Stimulated activated CD4-positive, alpha-beta T cell treated with anti-CD3 and anti-CD28 coated beads, Interleukin-1b, Interleukin-23, amount 100 ng/mL, for 24 hours (primary cell): ENCODE data around the gene FHL3.
A peak's percentile ranks its signal among the peaks of the same experiment; 100 is the strongest.

Experiments used
- DNase-seq, 4 experiments: peaks; one replicate each; pipeline ENCODE4 v3.0.0-alpha.2; 2020; ENCODE audit warnings: low read depth in 4 of 4, low spot score in 1 of 4

Gene FHL3, protein sequence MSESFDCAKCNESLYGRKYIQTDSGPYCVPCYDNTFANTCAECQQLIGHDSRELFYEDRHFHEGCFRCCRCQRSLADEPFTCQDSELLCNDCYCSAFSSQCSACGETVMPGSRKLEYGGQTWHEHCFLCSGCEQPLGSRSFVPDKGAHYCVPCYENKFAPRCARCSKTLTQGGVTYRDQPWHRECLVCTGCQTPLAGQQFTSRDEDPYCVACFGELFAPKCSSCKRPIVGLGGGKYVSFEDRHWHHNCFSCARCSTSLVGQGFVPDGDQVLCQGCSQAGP

DNA sequence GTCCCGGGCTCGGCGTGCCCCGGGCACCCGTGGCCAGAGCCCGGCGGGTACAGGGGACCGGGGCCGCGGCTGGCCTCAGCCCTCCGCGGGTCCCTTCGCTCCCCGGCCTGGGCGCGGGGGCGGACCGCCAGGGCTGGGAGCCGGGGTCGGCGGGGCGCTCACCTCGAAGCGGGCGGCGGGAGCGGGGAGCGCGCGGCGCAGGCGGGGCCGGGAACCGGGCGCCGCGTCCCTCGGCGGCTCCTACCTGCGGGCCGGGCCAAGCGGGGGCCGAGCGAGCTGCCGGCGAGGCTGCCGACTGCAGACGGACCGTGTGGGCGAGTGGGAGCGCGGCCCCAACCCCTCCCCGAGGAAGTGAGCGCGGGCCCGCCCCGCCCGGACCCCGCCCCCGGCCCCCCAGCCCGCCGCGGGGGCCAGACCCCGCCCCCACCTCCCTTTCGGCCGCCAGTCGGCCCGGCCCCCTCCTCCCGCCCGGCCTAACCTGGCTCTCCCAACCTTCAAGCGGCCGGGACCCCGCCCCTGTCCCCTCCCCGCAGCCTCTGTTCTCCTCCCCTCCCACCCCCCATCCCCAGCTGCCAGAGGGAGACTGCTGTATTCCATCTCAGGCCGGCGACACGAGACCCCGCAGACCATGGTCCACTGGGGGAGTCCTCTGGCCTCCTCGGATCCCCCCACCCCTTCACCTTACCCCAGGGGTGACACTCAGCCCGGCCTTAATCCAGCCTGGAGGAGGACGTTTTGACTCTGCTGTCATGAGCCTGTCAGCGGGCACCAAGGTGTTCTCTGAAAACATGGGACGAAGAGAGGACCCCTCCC lies at the start of gene FHL3:
Gene FHL3 (minus strand): TSS at position 320 of the 813 bp plus-strand sequence. CDS start 6,102 bp downstream, outside the sequence.
- DNase-seq: peak in 1 of 4 experiments; percentile 52

DNA sequence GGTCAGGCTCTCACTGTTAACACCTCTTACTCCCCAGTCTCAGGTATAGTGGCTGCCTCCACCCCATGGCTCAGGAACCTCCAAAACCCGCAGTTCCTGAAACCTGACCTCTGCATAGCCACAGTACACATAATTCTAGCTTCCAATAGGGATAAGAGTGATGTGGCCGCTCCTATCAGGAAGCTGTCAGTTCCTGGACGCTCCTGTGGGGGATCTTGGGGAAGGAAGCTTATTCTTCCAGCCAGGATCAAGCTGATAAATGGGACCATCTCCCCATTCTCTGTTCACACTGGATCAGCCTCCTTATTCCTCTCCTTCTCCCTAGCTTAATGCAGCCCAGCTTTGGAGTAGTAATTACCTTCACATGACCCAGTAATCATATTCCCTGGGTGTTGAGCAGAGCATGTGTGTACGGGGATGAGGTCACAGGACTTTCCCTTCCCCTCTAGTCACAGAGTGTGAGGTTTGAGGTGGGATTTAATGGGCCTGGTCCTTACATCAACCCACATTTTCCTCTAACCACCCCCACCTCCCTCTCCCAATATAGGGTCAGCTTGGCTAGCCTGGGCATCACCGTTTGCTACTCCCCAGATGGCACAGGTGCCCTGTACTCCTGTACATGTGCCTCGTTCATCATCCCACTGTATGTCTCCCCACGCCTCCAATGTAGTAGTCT lies 48.2 kb upstream of the FHL3 start:
- DNase-seq: no peak

DNA sequence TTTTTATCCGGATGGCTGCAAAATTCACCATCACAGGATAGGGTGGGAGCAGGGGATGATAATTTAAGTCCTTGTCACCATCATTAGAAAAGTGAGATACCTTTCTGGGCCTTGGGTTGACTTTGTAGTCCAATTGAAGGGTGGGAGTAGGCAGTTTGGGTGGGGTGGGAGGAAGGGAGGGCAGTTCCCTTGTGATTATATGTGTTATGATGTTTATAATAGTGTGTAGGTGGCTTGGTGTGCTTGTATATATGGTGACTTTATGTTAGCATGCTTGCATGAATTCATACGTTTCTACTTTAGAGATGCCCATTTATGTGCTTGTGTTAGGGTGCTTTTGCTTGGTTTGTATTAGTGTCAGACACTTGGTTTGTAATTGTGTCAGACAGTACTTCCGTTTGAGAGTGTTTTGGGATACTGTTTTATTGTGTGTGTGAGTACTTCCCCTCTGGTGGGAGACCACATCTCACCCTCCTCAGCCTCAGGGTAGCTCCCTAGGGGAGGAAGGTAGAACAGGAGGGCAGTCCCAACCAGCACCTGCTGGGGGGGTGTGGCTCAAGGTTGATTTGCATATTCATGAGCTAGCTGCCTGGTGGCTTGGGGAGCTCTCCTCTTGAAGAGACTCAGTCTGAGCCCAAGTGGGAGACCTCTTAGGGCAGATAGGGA lies 47.6 kb upstream of the FHL3 start:
- DNase-seq: no peak

DNA sequence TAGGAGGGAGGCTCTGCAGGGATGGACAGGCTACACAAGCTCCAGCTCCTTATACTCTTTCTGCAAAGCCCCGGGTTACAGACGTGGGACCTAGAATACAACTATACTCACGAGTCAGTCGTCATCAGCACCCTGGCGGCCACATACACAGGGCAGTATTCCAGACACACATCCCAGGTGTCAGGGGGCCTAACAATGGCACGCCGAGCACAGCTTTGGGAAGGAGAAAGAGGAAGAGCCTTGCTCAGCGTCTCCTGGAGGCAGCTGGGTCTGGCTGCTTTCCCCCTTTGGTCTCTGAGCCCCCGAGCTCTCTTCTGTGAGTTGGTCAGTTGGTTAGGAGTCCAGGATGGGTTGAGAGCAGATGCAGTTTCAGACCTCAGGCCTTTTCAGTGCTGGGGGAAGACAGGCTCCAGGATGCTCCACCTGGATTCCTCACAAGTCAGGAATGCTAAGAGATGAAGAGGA lies 45.8 kb upstream of the FHL3 start:
- DNase-seq: no peak

DNA sequence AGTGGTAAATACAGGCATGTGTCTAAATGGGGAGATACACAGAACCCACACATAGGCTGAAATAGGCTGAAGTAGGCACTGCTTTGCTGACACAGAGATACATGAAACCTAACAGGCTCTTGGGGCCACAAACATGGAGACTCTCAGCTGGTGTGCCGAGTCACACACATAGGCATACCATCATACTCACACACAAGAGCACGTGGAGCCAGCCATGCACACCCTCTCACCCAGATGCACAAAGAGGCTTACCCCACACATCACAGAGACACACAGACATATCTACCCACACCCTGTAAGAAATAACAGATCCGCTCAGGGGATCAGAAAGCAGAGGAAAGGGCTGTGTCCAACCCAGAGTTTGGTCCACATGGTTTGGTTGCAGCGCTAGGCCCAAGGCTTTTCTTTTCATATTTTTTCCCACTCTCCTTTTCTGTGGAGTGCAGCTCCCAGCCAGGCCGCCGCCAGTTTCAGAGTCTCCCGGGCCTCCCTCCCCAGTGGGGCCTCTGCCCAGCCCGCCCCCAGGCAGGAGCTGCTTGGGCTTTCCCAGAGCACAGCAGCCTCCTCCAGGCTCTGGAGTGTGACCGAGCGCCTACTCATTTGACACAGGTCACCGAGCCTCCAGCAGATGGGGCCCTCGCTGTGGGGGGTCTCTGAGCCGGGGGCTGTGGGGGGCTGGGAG lies 45.2 kb upstream of the FHL3 start:
- no peak for DNase-seq

DNA sequence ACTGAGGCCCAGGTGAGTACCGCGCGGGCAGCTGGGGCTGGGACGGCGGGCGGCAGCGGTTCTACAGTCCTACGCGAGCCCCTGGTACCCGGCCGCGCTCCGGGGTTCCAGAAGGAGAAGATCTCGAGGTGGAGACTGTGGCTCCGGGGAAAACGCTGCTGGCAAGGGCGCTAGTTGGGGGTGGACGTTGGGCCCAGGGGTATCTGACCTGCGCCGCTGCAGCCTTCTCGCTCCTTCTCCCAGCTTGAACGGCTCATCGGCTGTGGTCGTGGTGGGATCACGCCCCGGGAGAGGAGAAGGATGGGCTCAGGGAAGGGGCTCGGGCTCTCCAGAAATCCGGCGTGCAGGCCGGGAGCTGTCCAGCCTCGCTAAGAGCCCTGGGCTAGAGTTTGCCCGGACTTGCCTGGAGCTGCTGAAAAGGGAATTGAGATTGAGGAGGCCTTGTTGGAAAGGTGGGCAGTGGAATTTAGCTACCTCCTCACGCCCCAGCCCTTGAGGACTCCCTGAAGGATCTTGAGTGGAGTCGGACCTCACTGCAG lies 42.4 kb upstream of the FHL3 start:
- no peak for DNase-seq

DNA sequence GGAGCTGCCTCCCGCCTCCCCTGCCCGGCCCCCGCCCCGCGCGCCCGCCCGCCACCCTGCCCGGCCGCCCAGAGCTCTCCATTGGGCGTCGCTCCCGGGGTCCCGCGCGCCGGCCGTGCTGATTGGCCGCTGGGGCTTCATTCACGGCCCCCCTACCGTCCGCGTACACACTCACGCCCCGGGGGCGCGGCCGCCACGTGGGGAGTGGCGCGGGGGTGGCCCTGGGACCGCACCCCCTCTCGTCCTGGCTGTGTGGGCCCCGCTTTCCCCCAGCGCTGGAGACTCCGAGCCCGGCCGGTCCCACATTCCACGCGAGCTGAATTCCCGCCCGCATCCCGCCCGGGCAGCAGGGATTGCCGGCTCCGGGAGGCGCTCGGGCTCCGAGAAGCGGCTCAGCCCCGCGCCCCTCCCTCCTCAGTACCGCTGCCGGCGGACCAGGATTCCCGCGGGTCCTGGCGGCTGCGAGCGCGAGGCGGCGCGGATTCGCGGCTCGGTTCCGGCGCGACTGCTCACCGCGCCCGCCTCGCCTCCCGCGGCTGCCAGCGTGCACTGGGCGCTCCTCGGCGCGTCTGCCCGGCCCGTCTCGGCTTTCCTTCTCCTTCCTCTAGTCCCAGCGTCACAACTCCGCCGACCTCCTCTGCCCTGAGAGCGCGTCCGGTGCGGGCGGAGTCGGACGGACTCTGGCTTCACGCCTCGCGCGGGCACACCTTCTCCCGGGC lies 41.7 kb upstream of the FHL3 start:
- DNase-seq: peak; percentile 42 to 79 (median 69)

DNA sequence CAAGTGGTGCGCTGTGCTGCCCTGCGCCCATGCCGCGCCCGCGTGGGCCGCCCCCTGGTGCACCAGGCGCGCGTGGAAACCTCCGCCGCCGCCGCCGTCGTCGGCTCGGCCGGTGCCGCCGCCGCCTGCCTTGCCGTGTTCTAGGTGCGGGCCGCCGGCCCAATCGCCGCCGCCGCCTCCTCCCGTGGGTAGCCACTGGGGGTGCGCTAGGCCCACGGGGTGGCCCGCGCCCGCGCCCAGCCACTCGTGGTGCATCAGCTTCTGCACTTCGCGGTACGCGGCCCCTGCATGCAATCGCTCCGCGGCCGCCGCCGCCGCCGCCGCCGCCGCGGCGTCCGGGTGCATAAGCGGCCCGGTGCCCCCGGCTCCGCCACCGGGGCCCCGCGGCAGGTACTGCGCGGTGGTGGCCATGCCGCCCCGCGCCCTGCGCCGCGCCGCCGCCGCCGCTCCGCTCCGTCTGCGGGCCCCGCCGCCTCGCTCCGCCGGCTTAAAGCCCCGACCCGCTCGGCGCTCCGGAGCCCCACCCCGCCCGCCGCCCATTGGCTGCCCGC lies 41.1 kb upstream of the FHL3 start, which contains the start of gene POU3F1:
Gene POU3F1 (minus strand): TSS at position 461 of the 551 bp plus-strand sequence. CDS start 50 bp downstream, at position 411.
- DNase-seq: no peak

DNA sequence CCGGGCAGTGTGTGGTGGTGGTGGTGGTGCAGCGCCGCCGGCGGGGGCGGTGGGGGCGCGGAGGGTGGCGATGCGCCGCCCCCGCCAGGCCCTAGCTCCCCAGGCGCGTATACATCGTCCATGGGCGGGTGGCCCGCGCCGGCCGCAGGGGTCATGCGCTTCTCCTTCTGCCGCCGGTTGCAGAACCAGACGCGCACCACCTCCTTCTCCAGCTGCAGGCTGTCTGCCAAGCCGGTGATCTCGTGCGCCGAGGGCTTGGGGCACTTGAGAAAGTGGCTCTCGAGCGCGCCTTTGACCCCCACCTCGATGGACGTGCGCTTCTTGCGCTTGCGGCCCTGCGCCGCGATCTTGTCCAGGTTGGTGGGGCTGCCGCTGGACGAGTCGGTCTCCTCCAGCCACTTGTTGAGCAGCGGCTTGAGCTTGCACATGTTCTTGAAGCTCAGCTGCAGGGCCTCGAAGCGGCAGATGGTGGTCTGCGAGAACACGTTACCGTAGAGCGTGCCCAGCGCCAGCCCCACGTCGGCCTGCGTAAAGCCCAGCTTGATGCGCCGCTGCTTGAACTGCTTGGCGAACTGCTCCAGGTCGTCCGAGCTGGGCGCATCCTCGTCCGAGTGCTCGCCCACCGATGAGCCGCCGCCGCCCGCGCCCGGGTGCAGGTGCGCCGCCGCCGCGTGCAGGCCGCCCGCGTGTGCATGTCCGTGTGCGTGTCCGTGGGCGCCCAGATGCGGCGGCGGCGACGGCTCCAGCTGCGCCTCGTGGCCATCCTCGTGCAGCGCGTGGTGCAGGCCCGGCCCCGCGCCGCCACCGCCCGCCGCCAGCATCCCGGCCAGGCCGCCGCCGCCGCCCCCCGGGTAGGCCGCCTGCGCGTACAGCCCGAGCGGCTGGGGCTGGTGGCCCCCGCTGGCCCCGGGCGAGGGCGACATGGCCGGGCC lies 40.4 kb upstream of the FHL3 start:
- no peak for DNase-seq

DNA sequence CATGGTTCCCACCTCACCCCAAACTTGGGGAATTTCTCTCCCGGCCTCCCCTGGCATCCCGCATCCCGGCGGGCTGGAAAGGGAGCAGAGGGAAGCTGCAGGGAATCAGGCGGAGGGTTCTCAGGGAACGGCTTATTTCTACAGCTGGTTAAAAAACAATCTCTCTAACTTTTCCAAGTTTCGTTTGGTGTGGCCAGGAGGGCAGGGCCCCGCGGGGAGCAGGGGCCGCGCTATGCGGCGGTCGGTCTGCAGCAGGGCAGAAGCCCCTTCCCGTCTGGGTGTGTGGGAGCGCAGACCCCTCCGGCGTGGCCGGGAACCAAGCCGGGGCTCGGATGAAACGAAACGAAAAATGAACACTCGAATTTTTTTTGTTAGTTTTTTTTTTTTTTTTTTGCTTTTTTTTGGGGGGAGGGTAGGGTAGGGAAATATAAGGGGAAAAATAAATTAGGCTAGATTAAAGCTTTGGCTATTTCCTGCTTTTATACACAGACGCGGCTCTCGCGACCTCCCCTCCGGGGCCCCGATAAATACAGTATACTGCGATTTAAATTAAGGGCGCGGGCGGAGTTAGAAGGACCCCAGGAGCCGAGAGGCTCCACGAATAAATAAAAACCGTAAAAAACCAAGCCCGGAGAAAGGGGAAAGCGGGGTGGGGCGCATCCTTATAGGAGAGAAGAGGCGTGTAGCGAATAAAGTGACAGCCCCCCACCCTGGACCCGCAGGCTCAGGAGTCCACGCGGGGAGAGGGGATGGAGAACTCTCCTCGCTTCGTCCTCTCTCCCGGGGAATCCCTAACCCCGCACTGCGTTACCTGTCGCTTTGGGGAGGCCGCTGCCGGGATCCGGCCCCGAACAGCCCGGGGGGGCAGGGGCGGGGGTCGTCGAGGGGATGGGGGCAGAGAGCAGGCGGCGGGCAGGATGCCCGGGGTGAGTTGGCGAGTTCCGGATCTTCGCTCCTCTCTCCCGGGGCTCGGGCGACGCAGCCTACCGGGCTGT lies 39.2 kb upstream of the FHL3 start:
- DNase-seq: no peak

DNA sequence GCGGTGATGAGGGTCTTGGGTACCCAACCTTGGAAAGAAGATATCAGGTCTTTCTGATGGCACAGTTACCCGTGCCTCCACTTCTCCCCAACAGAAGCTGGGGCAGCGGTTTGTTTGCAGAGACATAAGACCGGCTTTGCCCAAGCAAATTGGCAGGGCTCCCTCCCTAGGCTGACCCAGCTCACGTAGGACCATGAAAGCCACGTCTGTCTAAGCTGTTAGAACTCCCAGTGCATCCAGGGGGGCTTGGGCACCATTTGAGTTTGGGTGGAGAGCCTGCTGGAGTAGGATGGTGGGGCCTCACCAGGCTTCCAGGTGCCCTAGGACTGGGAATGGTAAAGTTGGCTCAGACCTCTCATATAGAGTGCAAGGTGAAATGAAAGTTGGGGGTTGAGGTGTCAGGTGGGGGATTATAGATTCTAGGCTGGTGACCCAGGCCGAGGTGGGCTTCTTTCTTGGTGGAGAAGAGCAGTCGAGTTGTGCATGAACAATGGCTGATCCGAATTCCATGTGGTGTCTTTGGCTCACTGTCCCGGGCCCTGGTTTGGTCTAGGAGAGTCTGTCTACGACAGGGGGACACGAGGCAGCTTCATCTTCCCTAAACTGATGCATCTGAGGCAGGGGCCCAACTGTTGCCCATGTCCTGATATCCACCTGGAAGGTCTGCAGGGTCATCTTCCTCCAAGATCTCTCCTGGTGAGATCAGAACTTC lies 37.9 kb upstream of the FHL3 start:
- DNase-seq: no peak

DNA sequence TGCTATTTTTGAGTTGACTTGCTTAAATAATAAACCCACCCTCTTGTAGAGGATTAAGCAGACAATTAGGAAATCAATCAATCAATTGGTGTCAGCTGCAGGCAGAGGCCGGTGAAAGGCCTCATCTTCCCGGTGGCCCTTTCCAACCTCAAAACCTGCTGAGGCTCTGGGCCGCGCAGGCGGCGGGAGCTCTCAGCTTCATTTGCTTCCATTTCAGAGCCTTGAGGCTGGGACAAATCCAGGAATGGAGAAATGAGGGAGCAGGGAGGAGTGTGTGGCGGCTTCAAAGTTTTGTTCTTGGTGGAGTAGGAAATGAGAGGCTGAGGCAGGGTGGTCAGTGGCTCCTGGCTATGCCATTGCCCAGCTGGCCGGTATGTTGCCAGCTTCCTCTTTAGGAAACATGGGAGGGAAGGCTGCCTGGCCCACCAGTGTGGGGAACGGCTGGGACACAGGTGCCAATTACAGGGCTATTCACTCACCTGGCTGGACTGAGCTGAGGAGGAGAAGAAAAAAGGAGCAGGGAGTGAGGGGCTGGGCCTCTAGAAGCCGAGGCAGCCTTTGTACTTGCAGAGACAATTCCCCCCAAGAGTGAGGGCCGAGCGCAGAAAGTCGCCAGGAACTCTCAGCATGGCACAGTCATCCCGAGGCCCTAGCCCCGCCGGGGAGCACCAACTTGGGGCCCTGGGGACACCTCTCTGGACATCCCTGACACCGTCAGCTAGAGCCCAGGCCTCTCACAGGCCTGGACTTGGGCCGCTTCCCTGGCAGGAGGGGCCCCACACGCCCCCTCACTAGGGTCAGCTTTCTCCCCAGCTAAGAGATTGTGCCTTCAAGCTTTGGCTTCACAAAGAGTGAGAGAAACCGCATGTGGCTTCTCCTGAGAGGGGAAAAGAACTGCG lies 36.9 kb upstream of the FHL3 start:
- DNase-seq: no peak

DNA sequence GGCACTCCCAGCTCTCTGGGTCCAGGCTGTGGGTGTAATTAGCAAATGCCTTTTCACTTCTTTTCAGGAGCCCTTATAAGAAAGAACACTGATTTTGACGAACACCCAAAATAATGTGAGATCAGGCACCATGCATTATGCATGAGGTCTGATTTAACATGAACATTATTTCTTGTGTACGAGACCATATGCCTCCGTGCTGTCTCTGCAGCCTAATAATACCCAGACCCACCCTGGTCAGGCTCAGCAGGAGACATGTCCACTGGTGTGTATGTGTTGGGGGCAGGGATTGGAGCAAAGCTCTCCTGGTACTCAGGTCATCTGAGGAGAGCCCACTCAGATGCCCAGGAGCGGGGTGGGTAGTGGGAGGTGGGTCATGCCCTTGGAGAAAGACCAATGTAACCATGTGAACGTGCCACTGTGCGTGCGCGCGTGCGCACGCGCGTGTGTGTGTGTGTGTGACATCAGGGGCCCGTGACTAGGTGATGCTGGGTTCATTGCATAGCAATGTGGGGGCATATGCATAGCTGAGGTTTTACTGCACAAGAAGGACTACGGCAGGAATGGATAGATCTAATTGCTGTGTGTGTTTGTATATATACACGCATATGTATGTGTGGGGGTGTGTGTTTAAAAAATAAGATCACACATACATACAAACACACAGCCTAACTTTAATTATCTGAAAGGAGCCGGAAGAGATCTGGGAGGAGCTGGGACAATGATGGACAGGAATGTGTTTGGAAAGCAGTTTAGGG lies 34.2 kb upstream of the FHL3 start:
- DNase-seq: no peak

DNA sequence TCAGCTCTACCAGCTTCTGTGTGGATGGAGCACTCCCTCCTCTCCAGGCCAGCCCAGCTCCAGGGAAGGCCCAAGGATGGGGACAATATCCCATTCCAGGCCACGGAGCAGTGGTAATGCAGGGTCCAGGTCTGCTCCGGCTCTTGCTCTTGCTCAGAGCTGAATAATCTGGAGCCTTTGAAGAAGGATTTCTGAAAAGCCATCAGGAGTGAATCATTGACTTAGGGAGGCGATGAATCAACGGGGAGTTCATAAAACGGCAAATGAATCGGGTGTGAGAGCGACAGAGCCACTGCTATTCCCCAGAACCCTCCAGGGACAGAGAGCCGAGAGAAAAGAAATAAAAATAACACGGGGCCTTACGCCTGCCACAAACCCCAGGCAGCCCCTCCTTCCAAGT lies 33.5 kb upstream of the FHL3 start:
- DNase-seq: no peak
